Breast epithelium (tissue), 3 donors: Measurements from ENCODE around the gene RETNLB.

Source experiments
- POLR2AphosphoS5 ChIP-seq, 3 donors: sonication (generic); formaldehyde crosslinking; IDR thresholded peaks; one replicate each; pipeline ENCODE4 v1.6.1; 2017; ENCODE audit warnings: antibody characterized with exemption in 3 of 3
- TF ChIP-seq, protein P1 (sequence below), 3 donors: fragments of 450-650 bp; IDR thresholded peaks; one replicate each; pipeline ENCODE4 v1.5.1; 2016 to 2017; ENCODE audit warnings: antibody characterized with exemption in 3 of 3, mild to moderate bottlenecking in 3 of 3, moderate library complexity in 3 of 3

DNA sequence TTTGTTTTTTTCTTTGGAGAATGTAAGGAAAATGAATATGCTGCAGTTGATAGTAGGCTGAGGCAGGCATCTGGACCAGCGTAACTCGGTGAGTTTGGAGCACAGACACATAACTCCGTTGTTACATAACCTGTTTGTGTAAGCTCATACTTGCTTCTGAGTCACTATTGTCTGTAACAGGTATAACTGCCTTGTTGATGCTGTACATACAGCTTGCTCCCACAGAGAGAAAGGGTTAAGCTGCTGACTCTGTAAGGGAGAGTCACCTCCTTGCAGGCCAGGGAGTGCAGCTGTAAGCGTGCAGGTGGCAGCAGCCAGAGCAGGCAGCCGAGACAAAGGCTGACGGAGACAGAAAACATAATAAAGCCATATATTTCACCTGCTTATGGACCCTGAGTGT is 20.4 kb downstream of the RETNLB start:
- TF ChIP-seq, protein P1, sequence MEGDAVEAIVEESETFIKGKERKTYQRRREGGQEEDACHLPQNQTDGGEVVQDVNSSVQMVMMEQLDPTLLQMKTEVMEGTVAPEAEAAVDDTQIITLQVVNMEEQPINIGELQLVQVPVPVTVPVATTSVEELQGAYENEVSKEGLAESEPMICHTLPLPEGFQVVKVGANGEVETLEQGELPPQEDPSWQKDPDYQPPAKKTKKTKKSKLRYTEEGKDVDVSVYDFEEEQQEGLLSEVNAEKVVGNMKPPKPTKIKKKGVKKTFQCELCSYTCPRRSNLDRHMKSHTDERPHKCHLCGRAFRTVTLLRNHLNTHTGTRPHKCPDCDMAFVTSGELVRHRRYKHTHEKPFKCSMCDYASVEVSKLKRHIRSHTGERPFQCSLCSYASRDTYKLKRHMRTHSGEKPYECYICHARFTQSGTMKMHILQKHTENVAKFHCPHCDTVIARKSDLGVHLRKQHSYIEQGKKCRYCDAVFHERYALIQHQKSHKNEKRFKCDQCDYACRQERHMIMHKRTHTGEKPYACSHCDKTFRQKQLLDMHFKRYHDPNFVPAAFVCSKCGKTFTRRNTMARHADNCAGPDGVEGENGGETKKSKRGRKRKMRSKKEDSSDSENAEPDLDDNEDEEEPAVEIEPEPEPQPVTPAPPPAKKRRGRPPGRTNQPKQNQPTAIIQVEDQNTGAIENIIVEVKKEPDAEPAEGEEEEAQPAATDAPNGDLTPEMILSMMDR (IDR thresholded peaks at IDR 0.05) = no peak
- no peak for TF ChIP-seq POLR2AphosphoS5 (IDR thresholded peaks at IDR 0.05)
